Prostate gland (tissue), 2 donors: ENCODE results near the gene APH1A. TPM values are rescaled to one million over a fixed set of nuclear protein-coding genes. Genes with fewer than 3 reads are reported as not detected.

ENCODE experiments used
- DNase-seq: peaks from one replicate; pipeline ENCODE4 v3.0.0-alpha.2; 2019; ENCODE audit warnings: low spot score
- H3K27ac ChIP-seq, 2 donors: fragments of 200-600 bp; sonication (generic); 2 replicates each; pipeline ENCODE4 v1.5.1; 2017 to 2019
- H3K27me3 ChIP-seq: fragments of 200-600 bp; sonication (generic); replicated peaks from 2 replicates; pipeline ENCODE4 v1.5.1; 2019; ENCODE audit not compliant: insufficient read depth
- H3K36me3 ChIP-seq, 2 donors: fragments of 200-600 bp; sonication (generic); 1 replicate in 1 of 2; 2 replicates in 1 of 2; pipeline versions ENCODE4 v1.5.1 to v1.8.1; 2017 to 2019
- H3K4me1 ChIP-seq: fragments of 200-600 bp; sonication (generic); replicated peaks from 2 replicates; pipeline ENCODE4 v1.5.1; 2019
- H3K4me3 ChIP-seq, 2 donors: fragments of 200-600 bp; sonication (generic); 2 replicates each; pipeline ENCODE4 v1.5.1; 2017 to 2019
- H3K9me3 ChIP-seq: fragments of 200-600 bp; sonication (generic); 2 replicates; pipeline ENCODE4 v1.5.1; 2017
- POLR2A ChIP-seq: fragments of 450-650 bp; IDR thresholded peaks from one replicate; pipeline ENCODE4 v1.6.1; 2016; ENCODE audit warnings: antibody characterized with exemption, mild to moderate bottlenecking
- POLR2AphosphoS5 ChIP-seq: sonication (generic); formaldehyde crosslinking; IDR thresholded peaks from one replicate; pipeline ENCODE4 v1.6.1; 2017; ENCODE audit warnings: antibody characterized with exemption
- WGBS: methylation state at CpG from one replicate; pipeline ENCODE4 v1.1.5; 2018; 5-methylcytosine and 5-hydroxymethylcytosine counted together
- intact Hi-C: fragments of 100-400 bp; cut with DNase I; formaldehyde crosslinking; loops from one replicate; pipeline ENCODE4 v1.14.2; 2022
- total RNA-seq, 2 donors: library from RNA; depleted of rRNA; stranded (reverse); fragments of >200 nt; gene quantifications; one replicate each; pipeline ENCODE4 v1.1.0, GENCODE V29; 2016
- TF ChIP-seq, protein P1 (sequence below), 4 experiments: fragments of 200-600 bp in 2 of 4; fragments of 450-650 bp in 2 of 4; sonication (generic) in 2 of 4; IDR thresholded peaks; 1 replicate in 3 of 4; 2 replicates in 1 of 4; pipeline ENCODE4 v1.5.1; 2016 to 2019; ENCODE audit warnings: antibody characterized with exemption in 4 of 4, mild to moderate bottlenecking in 2 of 4, moderate library complexity in 2 of 4

APH1A gene
- total RNA-seq, 2 donors from 2014 or later: 122 to 130 TPM

- H3K4me3 ChIP-seq: peak overlapping the region; percentile 33 to 43
- peaks cover 6% of the 10 kb centered on the region for H3K4me1 ChIP-seq
- peak overlapping the region; percentile 73 to 81 for H3K27ac ChIP-seq
- no peaks in the 10 kb centered on the region for H3K9me3 ChIP-seq
- H3K27me3 ChIP-seq: no peaks in the 10 kb centered on the region
- no peaks in the 10 kb centered on the region for H3K36me3 ChIP-seq
- under 1% methylated on average over 15 of the region's 15 CpGs for WGBS
- TF ChIP-seq, protein P1, sequence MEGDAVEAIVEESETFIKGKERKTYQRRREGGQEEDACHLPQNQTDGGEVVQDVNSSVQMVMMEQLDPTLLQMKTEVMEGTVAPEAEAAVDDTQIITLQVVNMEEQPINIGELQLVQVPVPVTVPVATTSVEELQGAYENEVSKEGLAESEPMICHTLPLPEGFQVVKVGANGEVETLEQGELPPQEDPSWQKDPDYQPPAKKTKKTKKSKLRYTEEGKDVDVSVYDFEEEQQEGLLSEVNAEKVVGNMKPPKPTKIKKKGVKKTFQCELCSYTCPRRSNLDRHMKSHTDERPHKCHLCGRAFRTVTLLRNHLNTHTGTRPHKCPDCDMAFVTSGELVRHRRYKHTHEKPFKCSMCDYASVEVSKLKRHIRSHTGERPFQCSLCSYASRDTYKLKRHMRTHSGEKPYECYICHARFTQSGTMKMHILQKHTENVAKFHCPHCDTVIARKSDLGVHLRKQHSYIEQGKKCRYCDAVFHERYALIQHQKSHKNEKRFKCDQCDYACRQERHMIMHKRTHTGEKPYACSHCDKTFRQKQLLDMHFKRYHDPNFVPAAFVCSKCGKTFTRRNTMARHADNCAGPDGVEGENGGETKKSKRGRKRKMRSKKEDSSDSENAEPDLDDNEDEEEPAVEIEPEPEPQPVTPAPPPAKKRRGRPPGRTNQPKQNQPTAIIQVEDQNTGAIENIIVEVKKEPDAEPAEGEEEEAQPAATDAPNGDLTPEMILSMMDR (IDR thresholded peaks at IDR 0.05): peak; percentile 42 to 73 (median 69)
- no peak for TF ChIP-seq POLR2AphosphoS5
- intact Hi-C loops: no loop called here
- peak; percentile 67 for DNase-seq
These were observed 12.5 kb upstream of the APH1A start for GRCh38 chr1:150281221-150281757.

GRCh38 chr1:150280138-150280707, 11.4 kb upstream of the APH1A start:
- TF ChIP-seq POLR2A (no peak), POLR2AphosphoS5 (no peak)
- TF ChIP-seq, protein P1 (IDR thresholded peaks at IDR 0.05): no peak
- DNase-seq: no peak
- peaks cover 6% of the 10 kb centered on the region for H3K4me1 ChIP-seq

DNA sequence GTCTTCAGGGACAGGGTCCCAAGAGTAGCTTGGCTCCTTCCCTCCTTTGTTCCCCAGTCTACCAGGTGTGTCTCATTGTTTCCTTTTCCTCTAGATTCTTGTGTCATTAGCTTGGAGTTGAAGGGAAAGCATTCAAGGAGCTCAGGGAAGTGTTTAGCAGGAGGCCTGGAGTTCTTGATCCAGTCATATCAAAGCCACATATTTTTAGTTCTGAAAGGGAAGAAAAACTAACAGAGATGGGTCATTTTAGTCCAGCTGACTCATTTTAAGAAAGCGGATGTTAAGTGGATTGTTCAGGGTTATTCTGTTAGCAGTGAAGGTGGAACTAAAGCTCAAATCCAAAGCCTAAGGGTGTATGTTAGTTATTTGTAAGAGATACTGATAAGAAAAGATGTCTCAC, 4.5 kb upstream of the APH1A start:
- no peak for DNase-seq
- Histone ChIP-seq H3K36me3 (no peaks in the 10 kb centered on the region), H3K4me1 (no peaks in the 10 kb centered on the region), H3K4me3 (no peak overlapping the region), H3K27me3 (no peaks in the 10 kb centered on the region), H3K9me3 (no peaks in the 10 kb centered on the region), H3K27ac (peak overlapping the region in 1 of 2 donors; percentile 56)
- intact Hi-C loops: no loop called here
- TF ChIP-seq, protein P1 (IDR thresholded peaks at IDR 0.05): no peak
- TF ChIP-seq POLR2A: no peak
- no peak for TF ChIP-seq POLR2AphosphoS5
- WGBS: 71% methylated on average over 1 of the region's 1 CpG

More at GRCh38 chr1:150280138-150280707, 11.4 kb upstream of the APH1A start:
- intact Hi-C loops: loop anchor here (1.0 kb wide), 1 partner anchor 24 kb away; no protein-coding TSS in a partner anchor
- peak overlapping the region; percentile 73 to 81 for H3K27ac ChIP-seq
- H3K36me3 ChIP-seq: no peaks in the 10 kb centered on the region
- no peak overlapping the region for H3K4me3 ChIP-seq
- WGBS: 78% methylated on average over 6 of the region's 6 CpGs
- H3K9me3 ChIP-seq: no peaks in the 10 kb centered on the region
- no peaks in the 10 kb centered on the region for H3K27me3 ChIP-seq

GRCh38 chr1:150271291-150271959, 2.6 kb upstream of the APH1A start:
- H3K4me1 ChIP-seq: peaks cover 7% of the 10 kb centered on the region
- no peaks in the 10 kb centered on the region for H3K9me3 ChIP-seq
- peaks cover 1% of the 10 kb centered on the region in 2 donors for H3K36me3 ChIP-seq
- no peak overlapping the region for H3K4me3 ChIP-seq
- peak overlapping the region in 1 of 2 donors; percentile 53 for H3K27ac ChIP-seq
- intact Hi-C loops: no loop called here
- 92% methylated on average over 7 of the region's 7 CpGs for WGBS
- no peaks in the 10 kb centered on the region for H3K27me3 ChIP-seq
- DNase-seq: no peak
- TF ChIP-seq POLR2A: no peak
- TF ChIP-seq POLR2AphosphoS5: no peak
- TF ChIP-seq, protein P1 (IDR thresholded peaks at IDR 0.05): no peak
